Gastrocnemius medialis (tissue), 4 donors: ENCODE data around the gene RHEB.

ENCODE experiments used
- POLR2A ChIP-seq, 2 donors: fragments of 450-650 bp; IDR thresholded peaks; one replicate each; pipeline ENCODE4 v1.6.1; 2017; ENCODE audit warnings: antibody characterized with exemption in 2 of 2, mild to moderate bottlenecking in 2 of 2, moderate library complexity in 2 of 2
- TF ChIP-seq, protein P1 (sequence below), 5 experiments: fragments of 450-650 bp in 3 of 5; fragments of 200-600 bp in 2 of 5; sonication (generic) in 2 of 5; IDR thresholded peaks in 4 of 5; conservative IDR thresholded peaks in 1 of 5; 1 replicate in 4 of 5; 2 replicates in 1 of 5; pipeline ENCODE4 v1.5.1; 2016 to 2019; ENCODE audit warnings: antibody characterized with exemption in 5 of 5, mild to moderate bottlenecking in 3 of 5, moderate library complexity in 3 of 5

DNA sequence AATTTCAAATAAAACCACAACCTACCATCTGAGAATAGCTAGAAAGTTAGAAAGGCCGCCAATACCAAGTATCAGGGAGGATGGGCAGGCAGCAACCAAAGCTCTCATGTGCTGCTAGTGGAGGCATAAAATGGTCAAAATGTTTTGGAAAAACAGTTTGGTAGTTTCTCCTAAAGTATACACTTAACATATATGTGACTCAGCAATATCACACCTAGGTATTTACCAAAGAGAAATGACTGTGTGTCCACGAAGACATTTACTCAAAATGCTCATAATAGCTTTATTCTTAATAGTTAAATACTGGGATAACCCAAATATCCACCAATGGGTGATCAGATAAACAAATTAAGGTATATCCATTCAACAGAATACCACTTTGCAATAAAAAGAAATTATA is 14.3 kb downstream of the RHEB start:
- TF ChIP-seq, protein P1, sequence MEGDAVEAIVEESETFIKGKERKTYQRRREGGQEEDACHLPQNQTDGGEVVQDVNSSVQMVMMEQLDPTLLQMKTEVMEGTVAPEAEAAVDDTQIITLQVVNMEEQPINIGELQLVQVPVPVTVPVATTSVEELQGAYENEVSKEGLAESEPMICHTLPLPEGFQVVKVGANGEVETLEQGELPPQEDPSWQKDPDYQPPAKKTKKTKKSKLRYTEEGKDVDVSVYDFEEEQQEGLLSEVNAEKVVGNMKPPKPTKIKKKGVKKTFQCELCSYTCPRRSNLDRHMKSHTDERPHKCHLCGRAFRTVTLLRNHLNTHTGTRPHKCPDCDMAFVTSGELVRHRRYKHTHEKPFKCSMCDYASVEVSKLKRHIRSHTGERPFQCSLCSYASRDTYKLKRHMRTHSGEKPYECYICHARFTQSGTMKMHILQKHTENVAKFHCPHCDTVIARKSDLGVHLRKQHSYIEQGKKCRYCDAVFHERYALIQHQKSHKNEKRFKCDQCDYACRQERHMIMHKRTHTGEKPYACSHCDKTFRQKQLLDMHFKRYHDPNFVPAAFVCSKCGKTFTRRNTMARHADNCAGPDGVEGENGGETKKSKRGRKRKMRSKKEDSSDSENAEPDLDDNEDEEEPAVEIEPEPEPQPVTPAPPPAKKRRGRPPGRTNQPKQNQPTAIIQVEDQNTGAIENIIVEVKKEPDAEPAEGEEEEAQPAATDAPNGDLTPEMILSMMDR (IDR thresholded peaks at IDR 0.05 in 4 of 5, conservative IDR thresholded peaks at IDR 0.05 in 1 of 5), result no peak
- TF ChIP-seq POLR2A (IDR thresholded peaks at IDR 0.05), result no peak
